Left lung (tissue), 10 donors: Measurements from ENCODE around the gene OS9. TPM values are rescaled to one million over a fixed set of nuclear protein-coding genes. Genes with fewer than 3 reads are reported as not detected.

Experiments
- ATAC-seq: fragments of 200-7000 bp; cut with Tn5 transposase; one replicate; pipeline ENCODE4 v1.9.1; 2020; ENCODE audit warnings: moderate library complexity
- DNase-seq, 4 donors: peaks; one replicate each; pipeline ENCODE4 v3.0.0-alpha.2; 2013 to 2020
- H3K27ac ChIP-seq, 2 donors: fragments of 200-600 bp; sonication (generic) in 1 of 2; one replicate each; pipeline versions ENCODE4 v1.5.0 to v1.8.0; 2020 to 2021
- H3K27me3 ChIP-seq, 2 donors: fragments of 200-600 bp; sonication (generic) in 1 of 2; one replicate each; pipeline versions ENCODE4 v1.5.0 to v1.8.0; 2020 to 2021
- H3K36me3 ChIP-seq, 2 donors: fragments of 200-600 bp; sonication (generic) in 1 of 2; one replicate each; pipeline versions ENCODE4 v1.5.0 to v1.8.0; 2020 to 2021
- H3K4me1 ChIP-seq, 2 donors: fragments of 200-600 bp; one replicate each; pipeline ENCODE4 v1.8.0; 2021
- H3K4me3 ChIP-seq, 2 donors: fragments of 200-600 bp; sonication (generic) in 1 of 2; one replicate each; pipeline versions ENCODE4 v1.5.0 to v1.8.0; 2020 to 2021; ENCODE audit warnings: mild to moderate bottlenecking in 1 of 2
- H3K9me3 ChIP-seq, 2 donors: fragments of 200-600 bp; sonication (generic) in 1 of 2; one replicate each; pipeline versions ENCODE4 v1.5.0 to v1.8.0; 2020 to 2021
- CTCF ChIP-seq, 2 donors: fragments of 200-600 bp; sonication (generic) in 1 of 2; IDR thresholded peaks; one replicate each; pipeline versions ENCODE4 v1.5.0 to v1.8.0; 2021; ENCODE audit warnings: antibody characterized with exemption in 2 of 2
- intact Hi-C, 2 donors: fragments of 100-400 bp; cut with DNase I; formaldehyde crosslinking; loops; one replicate each; pipeline versions ENCODE4 v1.11.2 to v1.14.2; 2022
- polyA plus RNA-seq, 6 donors: library from polyadenylated mRNA; unstranded; fragments of 120-200 nt; gene quantifications; one replicate each; pipeline ENCODE4 v1.2.1, GENCODE V29; 2013; ENCODE audit not compliant: insufficient read length in 6 of 6
- total RNA-seq, 2 donors: library from RNA; stranded (reverse); fragmentation: NEBNext Ultra II Directional; extraction: Animal tissue kit (Norgen Biotek cat#: 25700); gene quantifications; one replicate each; pipeline ENCODE4 v1.2.1, GENCODE V29; 2021
- donor health status: DM: no; HTN: yes; CAD: no.
- donor health status: DM: no; HTN: no; CAD: no.

The OS9 gene
- total and polyA plus RNA-seq, 8 donors, result 200 to 321 (median 225) TPM

- Histone ChIP-seq H3K27ac (no peak overlapping the region), H3K9me3 (no peaks in the 10 kb centered on the region), H3K4me1 (peaks cover 6 to 17% of the 10 kb centered on the region in 2 donors), H3K36me3 (peaks cover 0 to 47% of the 10 kb centered on the region in 2 donors), H3K27me3 (no peaks in the 10 kb centered on the region), H3K4me3 (no peak overlapping the region)
- DNase-seq (no peak), ATAC-seq (no peak)
- no peak for TF ChIP-seq CTCF (IDR thresholded peaks at IDR 0.05)
- intact Hi-C loops, result no loop called here
These were observed 2.0 kb downstream of the OS9 start for GRCh38 chr12:57695770-57696432.

GRCh38 chr12:57697076-57697475 is 3.1 kb downstream of the OS9 start:
- Histone ChIP-seq H3K36me3 (peaks cover 0 to 55% of the 10 kb centered on the region in 2 donors), H3K4me1 (peaks cover 6 to 17% of the 10 kb centered on the region in 2 donors), H3K4me3 (no peak overlapping the region), H3K9me3 (no peaks in the 10 kb centered on the region), H3K27ac (no peak overlapping the region), H3K27me3 (no peaks in the 10 kb centered on the region)
- no peak for DNase-seq
- intact Hi-C loops, result no loop called here
- no peak for ATAC-seq
- no peak for TF ChIP-seq CTCF (IDR thresholded peaks at IDR 0.05)

- TF ChIP-seq CTCF (IDR thresholded peaks at IDR 0.05), result no peak
- intact Hi-C loops, result no loop called here
- H3K27me3 ChIP-seq, result no peaks in the 10 kb centered on the region
- no peak overlapping the region for H3K4me3 ChIP-seq
- DNase-seq, result no peak
- H3K36me3 ChIP-seq, result peaks cover 0 to 69% of the 10 kb centered on the region in 2 donors
- no peaks in the 10 kb centered on the region for H3K9me3 ChIP-seq
- peaks cover 6 to 10% of the 10 kb centered on the region in 2 donors for H3K4me1 ChIP-seq
- ATAC-seq, result no peak
- H3K27ac ChIP-seq, result no peak overlapping the region
These were observed 4.5 kb downstream of the OS9 start for GRCh38 chr12:57698414-57698813.

- no peaks in the 10 kb centered on the region for H3K27me3 ChIP-seq
- H3K4me1 ChIP-seq, result peaks cover 0 to under 1% of the 10 kb centered on the region in 2 donors
- no peak for TF ChIP-seq CTCF (IDR thresholded peaks at IDR 0.05)
- intact Hi-C loops, result no loop called here
- no peak overlapping the region for H3K4me3 ChIP-seq
- DNase-seq (no peak), ATAC-seq (no peak)
- no peak overlapping the region for H3K27ac ChIP-seq
- peaks cover 0 to 88% of the 10 kb centered on the region in 2 donors for H3K36me3 ChIP-seq
- H3K9me3 ChIP-seq, result peaks cover 0 to 6% of the 10 kb centered on the region in 2 donors
These were observed 6.4 kb downstream of the OS9 start for GRCh38 chr12:57700317-57700716.

- no peak for ATAC-seq
- no peak overlapping the region for H3K4me3 ChIP-seq
- no peak for DNase-seq
- peaks cover 0 to 81% of the 10 kb centered on the region in 2 donors for H3K36me3 ChIP-seq
- H3K4me1 ChIP-seq, result no peaks in the 10 kb centered on the region
- H3K27ac ChIP-seq, result no peak overlapping the region
- intact Hi-C loops, result no loop called here
- TF ChIP-seq CTCF (IDR thresholded peaks at IDR 0.05), result no peak
- H3K9me3 ChIP-seq, result peaks cover 0 to 6% of the 10 kb centered on the region in 2 donors
- no peaks in the 10 kb centered on the region for H3K27me3 ChIP-seq
These were observed 13.3 kb downstream of the OS9 start for GRCh38 chr12:57707250-57707649.
